SK-N-MC (cell line): ENCODE data around the gene RCOR1.

Experiments used
- EZH2 ChIP-seq: fragments of 200-600 bp; sonication (generic); IDR thresholded peaks from one replicate; pipeline ENCODE4 v1.6.1; 2017; ENCODE audit warnings: antibody characterized with exemption
- POLR2AphosphoS5 ChIP-seq: IDR thresholded peaks from 2 replicates; pipeline ENCODE4 v1.6.1; 2012; ENCODE audit warnings: mild to moderate bottlenecking, low read depth, low read length, borderline replicate concordance

GRCh38 chr14:102646615-102647014 is 54.2 kb downstream of the RCOR1 start:
- TF ChIP-seq EZH2 (no peak), POLR2AphosphoS5 (no peak)
